ENCODE results near the gene PAFAH1B2. TPM values are rescaled to one million over a fixed set of nuclear protein-coding genes. Genes with fewer than 3 reads are reported as not detected.

PAFAH1B2 gene
- 93.7 and 138 TPM in 2 replicates for total RNA-seq

GRCh38 chr11:117143871-117144476 is at the start of gene PAFAH1B2:
Gene PAFAH1B2 (plus strand): TSS chr11:117144287. CDS start chr11:117152448, 8,161 bp downstream.

GRCh38 chr11:117098269-117099232 is 45.5 kb upstream of the PAFAH1B2 start, which contains the start of gene SIK3:
Gene SIK3 (minus strand): TSS chr11:117098428. CDS start chr11:117098415, 13 bp downstream.

GRCh38 chr11:117178210-117179034 is 34.3 kb downstream of the PAFAH1B2 start, which contains the start of gene SIDT2:
Gene SIDT2 (plus strand): TSS chr11:117178743. CDS start chr11:117179264, 521 bp downstream.

GRCh38 chr11:117199053-117199915 is 55.2 kb downstream of the PAFAH1B2 start, which contains the start of gene TAGLN:
Gene TAGLN (plus strand): TSS chr11:117199370. CDS start chr11:117203014, 3,644 bp downstream.

Other genes with a start within 250 kb of the PAFAH1B2 start
- 15.4 and 23.1 TPM in 2 replicates for gene SIK3, start 45.9 kb upstream of the PAFAH1B2 start, total RNA-seq
- gene SIDT2, start 34.5 kb downstream of the PAFAH1B2 start, total RNA-seq = 10.3 and 16.2 TPM in 2 replicates
- 6.3 and 62.5 TPM in 2 replicates for gene TAGLN, start 55.1 kb downstream of the PAFAH1B2 start, total RNA-seq
- gene PCSK7, start 87.8 kb downstream of the PAFAH1B2 start, total RNA-seq = 29.0 and 43.0 TPM in 2 replicates
- gene RNF214, start 88.4 kb downstream of the PAFAH1B2 start, total RNA-seq = 10.3 and 12.5 TPM in 2 replicates
- gene BACE1-AS, start 147.1 kb downstream of the PAFAH1B2 start, total RNA-seq = 3.7 and 4.1 TPM in 2 replicates
- 24.6 and 27.8 TPM in 2 replicates for gene BACE1, start 172.0 kb downstream of the PAFAH1B2 start, total RNA-seq
- gene CEP164, start 183.6 kb downstream of the PAFAH1B2 start, total RNA-seq = 26.5 and 41.1 TPM in 2 replicates